OCI-LY1 (cell line): ENCODE results near the gene EPHA7.

Source experiments
- H2AFZ ChIP-seq: fragments of 200-600 bp; sonication (generic), shearing (Covaris generic); 2 replicates; pipeline ENCODE4 v1.6.0; 2014; ENCODE audit warnings: antibody characterized with exemption, mild to moderate bottlenecking, low read length
- H3F3A ChIP-seq: fragments of 200-600 bp; sonication (generic), shearing (Covaris generic); 2 replicates; pipeline ENCODE4 v1.6.0; 2014; ENCODE audit warnings: mild to moderate bottlenecking, antibody characterized with exemption, low read length, moderate library complexity; ENCODE audit not compliant: insufficient read depth
- H3K27ac ChIP-seq: fragments of 200-600 bp; sonication (generic); 2 replicates; pipeline ENCODE4 v1.5.1; 2014; ENCODE audit warnings: low read length, mixed run types, mild to moderate bottlenecking, low read depth; ENCODE audit not compliant: poor library complexity, severe bottlenecking
- H3K27me3 ChIP-seq: fragments of 200-600 bp; sonication (generic); 2 replicates; pipeline ENCODE4 v1.6.0; 2014; ENCODE audit warnings: antibody characterized with exemption, mild to moderate bottlenecking, low read length, moderate library complexity; ENCODE audit not compliant: insufficient read depth
- H3K36me3 ChIP-seq: fragments of 200-600 bp; sonication (generic); 2 replicates; pipeline ENCODE4 v1.6.1; 2014; ENCODE audit warnings: mild to moderate bottlenecking, antibody characterized with exemption, low read length, moderate library complexity, mixed read lengths; ENCODE audit not compliant: insufficient read depth
- H3K4me1 ChIP-seq: fragments of 200-600 bp; sonication (generic); 2 replicates; pipeline ENCODE4 v1.5.1; 2014; ENCODE audit warnings: mild to moderate bottlenecking, low read length, moderate library complexity; ENCODE audit not compliant: insufficient read depth, severe bottlenecking
- H3K4me2 ChIP-seq: fragments of 200-600 bp; sonication (generic), shearing (Covaris generic); 2 replicates; pipeline ENCODE4 v1.6.1; 2014; ENCODE audit warnings: low read length
- H3K4me3 ChIP-seq: fragments of 200-600 bp; sonication (generic); 2 replicates; pipeline ENCODE4 v1.5.1; 2014; ENCODE audit warnings: low read length, low read depth, mild to moderate bottlenecking, mixed read lengths; ENCODE audit not compliant: poor library complexity, severe bottlenecking
- H3K79me2 ChIP-seq: fragments of 200-600 bp; shearing (Covaris generic); 2 replicates; pipeline ENCODE4 v1.6.1; 2016; ENCODE audit warnings: mixed run types, low read length, mixed read lengths; ENCODE audit not compliant: insufficient read depth
- H3K9ac ChIP-seq: fragments of 200-600 bp; sonication (generic), shearing (Covaris generic); 2 replicates; pipeline ENCODE4 v1.6.1; 2014; ENCODE audit warnings: mild to moderate bottlenecking, low read length, mixed read lengths
- H3K9me2 ChIP-seq: fragments of 200-600 bp; sonication (generic), shearing (Covaris generic); 2 replicates; pipeline ENCODE4 v1.6.1; 2014; ENCODE audit warnings: low read depth, mild to moderate bottlenecking, low read length, mixed read lengths
- H3K9me3 ChIP-seq: fragments of 200-600 bp; shearing (Covaris generic); 2 replicates; pipeline ENCODE4 v1.6.1; 2014; ENCODE audit warnings: low read length, mixed read lengths
- H4K20me1 ChIP-seq: fragments of 200-600 bp; sonication (generic), shearing (Covaris generic); 2 replicates; pipeline ENCODE4 v1.6.0; 2016; ENCODE audit warnings: mild to moderate bottlenecking, low read length; ENCODE audit not compliant: insufficient read depth
- CTCF ChIP-seq: fragments of 200-600 bp; sonication (generic), shearing (Covaris generic); IDR thresholded peaks from 2 replicates; pipeline ENCODE4 v1.5.1; 2017; ENCODE audit warnings: mild to moderate bottlenecking, antibody characterized with exemption, low read length, moderate library complexity, mixed read lengths
- EZH2 ChIP-seq: fragments of 200-600 bp; sonication (generic), shearing (Covaris generic); IDR thresholded peaks from 2 replicates; pipeline ENCODE4 v1.8.0; 2017; ENCODE audit warnings: borderline replicate concordance, mixed run types, mild to moderate bottlenecking, antibody characterized with exemption, low read length, moderate library complexity, mixed read lengths

EPHA7 gene

GRCh38 chr6:93420163-93420795 lies 920 bp upstream of the EPHA7 start:
- TF ChIP-seq CTCF (no peak), EZH2 (no peak)
- Histone ChIP-seq H3K9me3 (no peaks in the 10 kb centered on the region), H3K9ac (no peak overlapping the region), H4K20me1 (no peaks in the 10 kb centered on the region), H3K36me3 (no peaks in the 10 kb centered on the region), H3K4me1 (no peaks in the 10 kb centered on the region), H3K4me2 (no peak overlapping the region), H3K27ac (no peak overlapping the region), H3K4me3 (no peak overlapping the region), H3K9me2 (no peaks in the 10 kb centered on the region), H3F3A (no peaks in the 10 kb centered on the region), H3K79me2 (no peaks in the 10 kb centered on the region), H2AFZ (no peak overlapping the region), H3K27me3 (no peaks in the 10 kb centered on the region)

GRCh38 chr6:93418408-93419303 lies 703 bp downstream of the EPHA7 start:
- Histone ChIP-seq H3K4me1 (no peaks in the 10 kb centered on the region), H3K79me2 (no peaks in the 10 kb centered on the region), H3K9ac (no peak overlapping the region), H3F3A (no peaks in the 10 kb centered on the region), H3K36me3 (no peaks in the 10 kb centered on the region), H3K27ac (no peak overlapping the region), H3K4me3 (no peak overlapping the region), H3K9me3 (no peaks in the 10 kb centered on the region), H3K27me3 (no peaks in the 10 kb centered on the region), H3K9me2 (no peaks in the 10 kb centered on the region), H3K4me2 (no peak overlapping the region), H2AFZ (no peak overlapping the region), H4K20me1 (no peaks in the 10 kb centered on the region)
- TF ChIP-seq EZH2 (no peak), CTCF (no peak)

- Histone ChIP-seq H3K4me1 (no peaks in the 10 kb centered on the region), H3K9ac (no peak overlapping the region), H3F3A (no peaks in the 10 kb centered on the region), H3K79me2 (no peaks in the 10 kb centered on the region), H3K4me2 (no peak overlapping the region), H3K27ac (no peak overlapping the region), H2AFZ (no peak overlapping the region), H3K27me3 (no peaks in the 10 kb centered on the region), H4K20me1 (no peaks in the 10 kb centered on the region), H3K36me3 (no peaks in the 10 kb centered on the region), H3K9me2 (no peaks in the 10 kb centered on the region), H3K9me3 (no peaks in the 10 kb centered on the region), H3K4me3 (no peak overlapping the region)
- TF ChIP-seq EZH2 (no peak), CTCF (no peak)
Measured at GRCh38 chr6:93418033-93418407, 1.3 kb downstream of the EPHA7 start.
